Endothelial cell (in vitro differentiated cells): ENCODE results near the gene TRDMT1. TPM values are rescaled to one million over a fixed set of nuclear protein-coding genes. Genes with fewer than 3 reads are reported as not detected.

Source experiments
- DNase-seq: peaks from one replicate; pipeline ENCODE4 v3.0.0; 2021; ENCODE audit warnings: low spot score
- H3K27ac Mint-ChIP-seq: one replicate; pipeline ENCODE4 v1.8.0; 2021; ENCODE audit warnings: mixed read lengths, inconsistent platforms; ENCODE audit not compliant: unreplicated experiment
- H3K27me3 Mint-ChIP-seq: one replicate; pipeline ENCODE4 v1.8.0; 2021; ENCODE audit warnings: mild to moderate bottlenecking, moderate library complexity, mixed read lengths, inconsistent platforms; ENCODE audit not compliant: unreplicated experiment
- H3K36me3 Mint-ChIP-seq: one replicate; pipeline ENCODE4 v1.8.0; 2021; ENCODE audit warnings: mild to moderate bottlenecking, low read depth, mixed read lengths, inconsistent platforms; ENCODE audit not compliant: unreplicated experiment
- H3K4me1 Mint-ChIP-seq: one replicate; pipeline ENCODE4 v1.8.0; 2021; ENCODE audit warnings: mild to moderate bottlenecking, mixed read lengths, inconsistent platforms; ENCODE audit not compliant: unreplicated experiment
- H3K4me3 Mint-ChIP-seq: one replicate; pipeline ENCODE4 v1.8.0; 2021; ENCODE audit warnings: mild to moderate bottlenecking, mixed read lengths, inconsistent platforms; ENCODE audit not compliant: unreplicated experiment
- H3K9me3 Mint-ChIP-seq: one replicate; pipeline ENCODE4 v1.8.0; 2021; ENCODE audit warnings: mixed read lengths, inconsistent platforms; ENCODE audit not compliant: unreplicated experiment
- total RNA-seq: library from RNA; stranded (reverse); fragmentation: NEBNext Ultra II Directional; extraction: Animal tissue kit (Norgen Biotek cat#: 25700); gene quantifications from one replicate; pipeline ENCODE4 v1.2.1, GENCODE V29; 2021; ENCODE audit not compliant: unreplicated experiment
- TF ChIP-seq, protein P1 (sequence below): fragments of 200-600 bp; sonication (generic); IDR thresholded peaks from one replicate; pipeline ENCODE4 v1.5.0; 2021; ENCODE audit warnings: antibody characterized with exemption; ENCODE audit not compliant: unreplicated experiment

TRDMT1 gene
- total RNA-seq, 1 donor from 2014 or later: 17.7 TPM

DNA sequence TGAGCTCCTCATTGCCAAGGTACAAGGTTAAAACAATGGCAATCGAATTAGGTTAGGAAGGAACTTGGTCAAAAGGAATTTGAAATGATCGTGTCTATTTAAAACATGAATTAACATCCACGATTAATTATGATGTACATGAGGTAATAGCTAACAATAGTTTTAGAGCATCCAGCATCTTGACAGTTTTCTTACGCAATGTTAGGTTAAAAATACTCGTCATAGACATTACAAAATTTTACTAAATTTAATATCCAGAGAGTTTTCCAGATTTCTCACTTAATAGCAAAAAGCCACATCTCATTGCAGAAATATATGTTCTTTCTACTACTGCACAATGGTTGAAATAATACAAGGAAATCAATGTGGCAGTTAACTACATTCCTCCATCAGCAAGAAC is 94.5 kb downstream of the TRDMT1 start:
- no peak for DNase-seq
- Mint-ChIP-seq H3K27ac (no peak overlapping the region), H3K9me3 (no peaks in the 10 kb centered on the region), H3K36me3 (no peaks in the 10 kb centered on the region), H3K4me1 (peaks cover 7% of the 10 kb centered on the region), H3K4me3 (no peak overlapping the region), H3K27me3 (peaks cover 2% of the 10 kb centered on the region)
- TF ChIP-seq, protein P1, sequence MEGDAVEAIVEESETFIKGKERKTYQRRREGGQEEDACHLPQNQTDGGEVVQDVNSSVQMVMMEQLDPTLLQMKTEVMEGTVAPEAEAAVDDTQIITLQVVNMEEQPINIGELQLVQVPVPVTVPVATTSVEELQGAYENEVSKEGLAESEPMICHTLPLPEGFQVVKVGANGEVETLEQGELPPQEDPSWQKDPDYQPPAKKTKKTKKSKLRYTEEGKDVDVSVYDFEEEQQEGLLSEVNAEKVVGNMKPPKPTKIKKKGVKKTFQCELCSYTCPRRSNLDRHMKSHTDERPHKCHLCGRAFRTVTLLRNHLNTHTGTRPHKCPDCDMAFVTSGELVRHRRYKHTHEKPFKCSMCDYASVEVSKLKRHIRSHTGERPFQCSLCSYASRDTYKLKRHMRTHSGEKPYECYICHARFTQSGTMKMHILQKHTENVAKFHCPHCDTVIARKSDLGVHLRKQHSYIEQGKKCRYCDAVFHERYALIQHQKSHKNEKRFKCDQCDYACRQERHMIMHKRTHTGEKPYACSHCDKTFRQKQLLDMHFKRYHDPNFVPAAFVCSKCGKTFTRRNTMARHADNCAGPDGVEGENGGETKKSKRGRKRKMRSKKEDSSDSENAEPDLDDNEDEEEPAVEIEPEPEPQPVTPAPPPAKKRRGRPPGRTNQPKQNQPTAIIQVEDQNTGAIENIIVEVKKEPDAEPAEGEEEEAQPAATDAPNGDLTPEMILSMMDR: no peak

DNA sequence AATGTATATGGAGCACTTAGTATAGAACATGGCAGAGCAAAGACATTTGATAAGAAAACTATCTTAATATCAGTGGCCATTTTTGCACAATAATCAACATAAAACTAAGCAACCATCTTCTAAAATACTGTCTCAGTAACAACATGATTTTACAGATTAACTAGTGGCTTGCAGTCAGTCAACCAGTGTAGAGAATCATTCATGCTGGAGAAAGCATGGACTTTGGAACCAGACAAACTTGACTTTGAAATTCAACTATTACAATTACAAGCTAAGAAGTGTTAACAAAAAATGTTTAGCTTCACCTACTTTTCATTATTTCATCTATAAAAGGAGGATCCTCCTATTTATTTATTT is 99.6 kb downstream of the TRDMT1 start:
- peaks cover 22% of the 10 kb centered on the region for H3K4me1 Mint-ChIP-seq

DNA sequence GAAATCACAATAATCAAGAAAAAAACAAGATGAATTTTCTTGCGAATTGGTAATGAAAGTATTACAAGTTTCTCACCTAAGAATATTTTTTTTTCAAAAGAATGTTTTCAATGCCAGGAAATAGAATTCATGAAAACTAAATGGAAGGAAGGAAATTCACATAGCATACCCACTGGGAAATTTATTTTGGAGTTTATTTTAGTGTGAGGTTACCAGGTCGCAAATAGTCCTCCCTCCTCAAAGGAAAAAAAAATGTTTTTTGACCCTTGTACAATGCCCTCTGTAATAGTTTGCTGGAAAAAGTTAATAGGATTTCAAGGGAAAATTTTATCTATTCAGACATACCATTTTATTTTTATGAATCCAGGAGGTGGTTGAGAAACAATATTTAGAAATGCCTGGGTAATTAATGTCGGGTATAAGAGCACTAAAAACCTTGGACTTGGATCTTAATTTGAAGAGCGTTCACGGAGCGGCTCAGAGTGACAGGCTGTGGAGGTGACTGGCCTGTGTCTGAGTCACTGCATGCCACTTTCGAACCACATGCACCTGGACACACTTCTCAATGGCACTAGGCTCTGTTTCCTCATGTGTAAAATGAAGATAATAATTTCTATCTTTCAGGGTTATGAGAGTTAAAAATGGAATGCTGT is 100.1 kb downstream of the TRDMT1 start:
- Mint-ChIP-seq H3K4me3 (no peak overlapping the region), H3K27me3 (peaks cover 2% of the 10 kb centered on the region), H3K4me1 (peaks cover 22% of the 10 kb centered on the region), H3K9me3 (no peaks in the 10 kb centered on the region), H3K36me3 (no peaks in the 10 kb centered on the region), H3K27ac (peak overlapping the region; percentile 91)
- DNase-seq: no peak
- TF ChIP-seq, protein P1: no peak

More for the DNA sequence above, 99.6 kb downstream of the TRDMT1 start:
- TF ChIP-seq, protein P1: no peak
- Mint-ChIP-seq H3K27ac (peak overlapping the region; percentile 91), H3K27me3 (peaks cover 2% of the 10 kb centered on the region), H3K36me3 (no peaks in the 10 kb centered on the region), H3K4me3 (no peak overlapping the region), H3K9me3 (no peaks in the 10 kb centered on the region)
- DNase-seq: no peak

DNA sequence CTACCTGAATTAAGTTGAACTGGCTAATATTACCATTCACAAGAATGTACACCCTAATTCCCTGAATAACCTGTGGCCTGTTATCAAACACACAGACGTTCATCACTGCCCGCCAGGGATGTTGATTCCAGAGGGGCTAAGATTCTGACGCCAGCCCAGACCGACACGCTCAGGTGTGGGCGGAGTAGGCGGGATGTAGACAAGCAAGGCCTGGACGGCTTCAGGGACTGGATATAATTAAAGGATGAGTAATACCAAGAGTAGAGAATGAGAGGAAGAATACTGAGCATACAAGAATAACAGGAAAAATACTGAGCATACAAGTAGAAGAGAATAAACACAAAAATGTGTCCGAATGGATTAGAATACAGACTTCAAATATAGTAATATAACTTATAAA is 100.9 kb downstream of the TRDMT1 start:
- peaks cover 22% of the 10 kb centered on the region for H3K4me1 Mint-ChIP-seq
- TF ChIP-seq, protein P1: no peak
- H3K27me3 Mint-ChIP-seq: peaks cover 2% of the 10 kb centered on the region
- H3K27ac Mint-ChIP-seq: peak overlapping the region; percentile 83
- DNase-seq: no peak
- no peaks in the 10 kb centered on the region for H3K9me3 Mint-ChIP-seq
- H3K36me3 Mint-ChIP-seq: no peaks in the 10 kb centered on the region
- H3K4me3 Mint-ChIP-seq: no peak overlapping the region

DNA sequence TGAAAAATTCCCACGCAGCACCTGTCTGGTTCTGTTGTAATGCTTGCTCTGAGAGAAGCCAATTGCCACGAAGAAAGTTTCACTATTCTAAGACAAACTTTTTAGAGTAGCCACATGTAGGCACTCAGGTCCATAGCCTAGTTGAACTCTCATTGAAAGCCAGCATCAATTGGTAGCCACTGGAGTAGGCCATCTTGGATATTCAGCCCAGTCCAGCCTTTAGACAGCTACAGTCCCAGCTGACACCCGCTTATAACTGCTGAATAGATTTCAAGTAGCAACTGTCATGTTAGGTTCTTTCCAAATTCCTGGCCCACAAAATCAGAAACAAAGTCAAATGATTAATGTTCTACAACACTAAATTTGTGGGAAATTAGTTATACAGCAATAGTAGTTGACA is 103.5 kb downstream of the TRDMT1 start:
- Mint-ChIP-seq H3K27me3 (no peaks in the 10 kb centered on the region), H3K36me3 (peaks cover 5% of the 10 kb centered on the region)

More for the DNA sequence above, 103.5 kb downstream of the TRDMT1 start:
- TF ChIP-seq, protein P1: no peak
- no peak overlapping the region for H3K4me3 Mint-ChIP-seq
- peaks cover 15% of the 10 kb centered on the region for H3K4me1 Mint-ChIP-seq
- no peaks in the 10 kb centered on the region for H3K9me3 Mint-ChIP-seq
- no peak for DNase-seq
- no peak overlapping the region for H3K27ac Mint-ChIP-seq
